Mesenchymal stem cell (in vitro differentiated cells and primary cell): Measurements from ENCODE around the gene TRAM2.

Experiments used
- DNase-seq: peaks from one replicate; pipeline ENCODE4 v3.0.0-alpha.2; 2013
- H2AFZ ChIP-seq: one replicate; pipeline ENCODE4 v1.6.1; 2013; ENCODE audit warnings: low read depth, mild to moderate bottlenecking, control low read depth, inconsistent platforms, low read length, moderate library complexity
- H2AK5ac ChIP-seq: 2 replicates; pipeline ENCODE4 v1.6.1; 2013; ENCODE audit warnings: low read length, moderate library complexity, mild to moderate bottlenecking, inconsistent platforms; ENCODE audit not compliant: severe bottlenecking
- H2BK120ac ChIP-seq: one replicate; pipeline ENCODE4 v1.6.1; 2013; ENCODE audit warnings: low read depth, mild to moderate bottlenecking, inconsistent platforms, low read length, moderate library complexity
- H2BK12ac ChIP-seq, 2 experiments: one replicate each; pipeline ENCODE4 v1.6.1; 2013; ENCODE audit warnings: inconsistent platforms in 2 of 2, low read length in 2 of 2, mild to moderate bottlenecking in 2 of 2, moderate library complexity in 2 of 2, control low read depth in 1 of 2
- H2BK15ac ChIP-seq: one replicate; pipeline ENCODE4 v1.6.1; 2013; ENCODE audit warnings: mild to moderate bottlenecking, low read depth, inconsistent platforms; ENCODE audit not compliant: poor library complexity, severe bottlenecking
- H2BK5ac ChIP-seq: 2 replicates; pipeline ENCODE4 v1.6.1; 2013; ENCODE audit warnings: low read depth, mild to moderate bottlenecking, low read length, control low read depth, inconsistent platforms; ENCODE audit not compliant: poor library complexity, severe bottlenecking
- H3K14ac ChIP-seq, 2 experiments: one replicate each; pipeline ENCODE4 v1.6.1; 2013; ENCODE audit warnings: inconsistent platforms in 2 of 2, low read length in 2 of 2, control low read depth in 1 of 2, mild to moderate bottlenecking in 1 of 2, moderate library complexity in 1 of 2
- H3K18ac ChIP-seq, 2 experiments: one replicate each; pipeline ENCODE4 v1.6.1; 2013; ENCODE audit warnings: inconsistent platforms in 2 of 2, low read length in 2 of 2, control low read depth in 1 of 2, low read depth in 1 of 2, mild to moderate bottlenecking in 1 of 2
- H3K23ac ChIP-seq, 2 experiments: one replicate each; pipeline ENCODE4 v1.6.1; 2013; ENCODE audit warnings: inconsistent platforms in 2 of 2, low read length in 2 of 2, mild to moderate bottlenecking in 2 of 2, moderate library complexity in 2 of 2, control low read depth in 1 of 2
- H3K27ac ChIP-seq: 2 replicates; pipeline ENCODE4 v1.5.1; 2013; ENCODE audit warnings: mild to moderate bottlenecking, moderate library complexity, low read length, control low read depth, inconsistent platforms; ENCODE audit not compliant: poor library complexity, severe bottlenecking
- H3K27me3 ChIP-seq, 2 experiments: 2 replicates each; pipeline versions ENCODE4 v1.6.1 to v1.7.0; 2013; ENCODE audit warnings: low read length in 2 of 2, mild to moderate bottlenecking in 2 of 2, moderate library complexity in 2 of 2, control low read depth in 1 of 2, inconsistent platforms in 1 of 2; ENCODE audit not compliant: control insufficient read depth in 1 of 2, insufficient read depth in 1 of 2
- H3K36me3 ChIP-seq, 2 experiments: 2 replicates each; pipeline versions ENCODE4 v1.6.1 to v1.7.0; 2013; ENCODE audit warnings: low read length in 2 of 2, control low read depth in 1 of 2, inconsistent platforms in 1 of 2, low read depth in 1 of 2, mild to moderate bottlenecking in 1 of 2; ENCODE audit not compliant: insufficient read depth in 2 of 2, control insufficient read depth in 1 of 2
- H3K4ac ChIP-seq, 2 experiments: one replicate each; pipeline ENCODE4 v1.6.1; 2013; ENCODE audit warnings: inconsistent platforms in 2 of 2, low read length in 2 of 2, mild to moderate bottlenecking in 2 of 2, moderate library complexity in 2 of 2, control low read depth in 1 of 2, low read depth in 1 of 2
- H3K4me1 ChIP-seq: 2 replicates; pipeline ENCODE4 v1.6.1; 2013; ENCODE audit warnings: low read depth, low read length, control low read depth; ENCODE audit not compliant: control insufficient read depth, insufficient read depth
- H3K4me2 ChIP-seq: 2 replicates; pipeline ENCODE4 v1.6.1; 2013; ENCODE audit warnings: low read length, mild to moderate bottlenecking, inconsistent platforms; ENCODE audit not compliant: poor library complexity, severe bottlenecking
- H3K4me3 ChIP-seq, 2 experiments: 2 replicates each; pipeline versions ENCODE4 v1.5.1 to v1.7.0; 2013; ENCODE audit warnings: low read length in 2 of 2, mild to moderate bottlenecking in 2 of 2, control low read depth in 1 of 2, low read depth in 1 of 2; ENCODE audit not compliant: insufficient read depth in 1 of 2
- H3K79me1 ChIP-seq: replicated peaks from 2 replicates; pipeline ENCODE4 v1.6.1; 2013; ENCODE audit warnings: mild to moderate bottlenecking, control low read depth, low read length, inconsistent platforms; ENCODE audit not compliant: poor library complexity, severe bottlenecking
- H3K9ac ChIP-seq: 2 replicates; pipeline ENCODE4 v1.7.0; 2013; ENCODE audit warnings: mild to moderate bottlenecking, low read length, moderate library complexity
- H3K9me3 ChIP-seq: 2 replicates; pipeline ENCODE4 v1.7.0; 2013; ENCODE audit warnings: mild to moderate bottlenecking, low read length; ENCODE audit not compliant: control insufficient read depth
- H4K8ac ChIP-seq: one replicate; pipeline ENCODE4 v1.6.1; 2013; ENCODE audit warnings: inconsistent platforms, mild to moderate bottlenecking, low read length, moderate library complexity
- H4K91ac ChIP-seq: one replicate; pipeline ENCODE4 v1.6.1; 2013; ENCODE audit warnings: mild to moderate bottlenecking, low read length, inconsistent platforms
- whole genome bisulfite sequencing: methylation state at CpG from one replicate; pipeline ENCODE4 v1.1.7; 2013; ENCODE audit warnings: mixed read lengths; 5-methylcytosine and 5-hydroxymethylcytosine counted together

The TRAM2 gene

DNA sequence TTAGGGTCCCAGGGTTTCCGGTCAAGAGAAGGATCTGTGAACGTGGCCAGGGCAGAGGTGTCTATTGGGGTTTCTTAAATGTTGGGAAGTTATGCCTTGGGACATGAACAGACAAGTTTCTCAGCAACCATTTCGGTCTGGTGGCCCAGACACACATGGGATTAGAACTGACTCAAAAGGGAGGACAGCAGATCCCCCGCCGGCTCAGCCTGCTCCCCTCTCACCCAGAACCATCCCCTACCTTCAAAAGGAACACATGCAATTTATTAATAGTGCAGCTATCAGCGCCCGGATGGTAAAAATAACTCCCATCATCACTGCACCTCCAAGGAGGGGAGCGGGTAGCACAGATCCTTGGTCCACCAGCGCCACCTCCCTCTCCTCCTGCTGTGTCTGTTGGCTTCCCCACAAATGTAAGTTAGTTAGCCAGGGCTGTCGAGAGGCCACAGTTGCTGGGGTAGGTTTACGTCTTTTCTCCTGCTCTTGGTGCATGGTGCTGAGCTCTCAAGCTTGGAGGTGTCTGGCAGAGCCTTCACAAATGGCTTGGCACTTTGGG, 77.1 kb downstream of the TRAM2 start:
- Histone ChIP-seq H3K9me3 (no peaks in the 10 kb centered on the region), H2BK5ac (peak overlapping the region; percentile 79), H4K91ac (no peak overlapping the region), H3K4ac (no peak overlapping the region), H3K18ac (peak overlapping the region in 1 of 2 experiments; percentile 26), H3K23ac (no peak overlapping the region), H3K4me1 (peaks cover 38% of the 10 kb centered on the region), H2BK120ac (no peak overlapping the region), H2BK12ac (peak overlapping the region in 1 of 2 experiments; percentile 33), H3K4me2 (no peak overlapping the region), H3K79me1 (peaks cover 19% of the 10 kb centered on the region), H3K4me3 (no peak overlapping the region), H2BK15ac (no peak overlapping the region), H2AFZ (no peak overlapping the region), H4K8ac (no peak overlapping the region), H3K27ac (peak overlapping the region; percentile 78), H2AK5ac (peak overlapping the region; percentile 42), H3K36me3 (peaks cover 55 to 91% of the 10 kb centered on the region in 2 experiments), H3K27me3 (no peaks in the 10 kb centered on the region), H3K9ac (peak overlapping the region; percentile 66), H3K14ac (no peak overlapping the region)
- 97% methylated on average over 11 of the region's 11 CpGs for WGBS
- no peak for DNase-seq

GRCh38 chr6:52499026-52499425, 77.8 kb downstream of the TRAM2 start:
- 0% methylated on average over 1 of the region's 1 CpG for WGBS

DNA sequence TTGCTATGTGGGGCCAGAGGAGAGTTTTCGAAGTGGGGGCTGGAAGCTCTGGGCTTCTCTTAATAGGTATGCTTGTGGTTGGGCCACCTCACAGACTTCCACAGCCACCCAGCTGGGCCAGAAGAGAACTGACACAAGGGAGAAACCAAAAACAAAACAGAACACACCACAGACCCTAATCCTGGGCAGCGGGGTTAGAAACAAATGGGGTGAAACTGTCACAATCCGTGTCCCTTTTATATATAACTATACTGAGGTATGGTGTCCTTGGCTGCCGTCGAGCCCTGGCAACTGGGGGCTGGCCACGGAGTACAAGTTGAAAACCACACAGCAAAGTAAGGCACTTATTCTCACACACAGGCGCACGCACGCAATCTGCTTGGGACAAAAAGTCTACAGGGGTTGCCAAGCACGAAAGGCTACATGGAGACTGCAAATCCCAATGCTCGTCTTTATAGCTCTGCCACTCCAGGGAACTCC, 78.3 kb downstream of the TRAM2 start:
- H3K4ac ChIP-seq, result peak overlapping the region in 1 of 2 experiments; percentile 43
- H2BK120ac ChIP-seq, result no peak overlapping the region
- peaks cover 44 to 80% of the 10 kb centered on the region in 2 experiments for H3K36me3 ChIP-seq
- no peak overlapping the region for H3K23ac ChIP-seq
- H3K9ac ChIP-seq, result peak overlapping the region; percentile 66
- no peaks in the 10 kb centered on the region for H3K27me3 ChIP-seq
- no peak overlapping the region for H2BK15ac ChIP-seq
- no peaks in the 10 kb centered on the region for H3K9me3 ChIP-seq
- peak overlapping the region in 1 of 2 experiments; percentile 81 for H2BK12ac ChIP-seq
- no peak overlapping the region for H2AFZ ChIP-seq
- peak overlapping the region; percentile 25 to 71 for H3K18ac ChIP-seq
- H3K14ac ChIP-seq, result peak overlapping the region in 1 of 2 experiments; percentile 75
- H2AK5ac ChIP-seq, result peak overlapping the region; percentile 26
- WGBS, result 93% methylated on average over 11 of the region's 11 CpGs
- DNase-seq, result no peak
- no peak overlapping the region for H3K4me3 ChIP-seq
- H4K8ac ChIP-seq, result no peak overlapping the region
- peak overlapping the region; percentile 33 for H2BK5ac ChIP-seq
- H3K27ac ChIP-seq, result peak overlapping the region; percentile 67
- no peak overlapping the region for H3K4me2 ChIP-seq
- H4K91ac ChIP-seq, result no peak overlapping the region
- H3K79me1 ChIP-seq, result peaks cover 19% of the 10 kb centered on the region
- H3K4me1 ChIP-seq, result peaks cover 26% of the 10 kb centered on the region

More at GRCh38 chr6:52499026-52499425, 77.8 kb downstream of the TRAM2 start:
- Histone ChIP-seq H3K27me3 (no peaks in the 10 kb centered on the region), H2AK5ac (peak overlapping the region; percentile 42), H4K8ac (no peak overlapping the region), H3K14ac (no peak overlapping the region), H4K91ac (no peak overlapping the region), H3K36me3 (peaks cover 48 to 84% of the 10 kb centered on the region in 2 experiments), H3K18ac (peak overlapping the region in 1 of 2 experiments; percentile 25), H3K23ac (no peak overlapping the region), H3K79me1 (peaks cover 19% of the 10 kb centered on the region), H3K27ac (peak overlapping the region; percentile 78), H3K9me3 (no peaks in the 10 kb centered on the region), H3K4me2 (no peak overlapping the region), H3K4ac (peak overlapping the region in 1 of 2 experiments; percentile 43), H3K9ac (peak overlapping the region; percentile 66), H2AFZ (no peak overlapping the region), H3K4me1 (peaks cover 30% of the 10 kb centered on the region), H2BK120ac (no peak overlapping the region), H2BK5ac (no peak overlapping the region), H2BK15ac (no peak overlapping the region), H2BK12ac (no peak overlapping the region), H3K4me3 (no peak overlapping the region)
- DNase-seq, result peak; percentile 78

DNA sequence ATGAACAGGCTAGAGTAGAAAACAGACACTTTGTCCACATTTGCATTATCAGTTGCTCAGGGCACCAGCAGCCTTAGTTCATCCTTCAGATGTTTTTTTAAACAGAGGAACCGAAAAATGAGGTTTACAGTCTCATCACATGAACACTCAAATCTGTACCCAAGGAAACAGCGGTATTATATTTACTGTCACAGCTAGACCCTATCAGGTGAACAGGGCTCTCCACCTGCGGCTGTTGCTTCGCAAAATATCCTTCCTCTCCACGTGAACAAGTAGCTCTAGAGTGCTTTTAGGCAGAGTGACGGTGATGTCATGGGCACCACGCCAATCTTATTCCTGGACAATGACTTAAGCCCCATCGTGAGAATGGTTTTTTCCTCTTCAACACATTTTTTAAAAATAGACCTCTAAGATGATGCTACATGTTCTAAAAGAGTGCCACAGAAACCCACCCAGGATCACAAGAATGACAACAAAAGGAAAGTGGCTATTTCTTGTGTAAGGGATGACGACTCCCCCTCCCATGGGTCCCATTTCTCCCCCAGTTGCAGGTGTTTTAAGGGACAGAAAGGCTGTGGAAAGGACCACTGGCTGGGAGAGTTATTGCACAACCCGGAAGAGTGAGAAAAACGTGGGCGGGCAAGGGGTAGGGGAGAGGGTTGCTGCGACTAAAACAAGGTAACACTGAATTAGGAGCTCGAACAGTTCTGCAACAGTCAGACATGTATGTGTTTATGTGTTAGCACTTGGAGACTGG, 79.0 kb downstream of the TRAM2 start:
- Histone ChIP-seq H4K8ac (peak overlapping the region; percentile 64), H2BK5ac (no peak overlapping the region), H2AFZ (no peak overlapping the region), H3K36me3 (peaks cover 36 to 73% of the 10 kb centered on the region in 2 experiments), H3K79me1 (peaks cover 19% of the 10 kb centered on the region), H2BK12ac (peak overlapping the region; percentile 12 to 19), H3K4me1 (peaks cover 18% of the 10 kb centered on the region), H3K27me3 (no peaks in the 10 kb centered on the region), H3K27ac (no peak overlapping the region), H4K91ac (no peak overlapping the region), H2BK15ac (no peak overlapping the region), H3K4ac (no peak overlapping the region), H3K18ac (no peak overlapping the region), H3K4me3 (no peak overlapping the region), H2AK5ac (peak overlapping the region; percentile 94), H3K9me3 (no peaks in the 10 kb centered on the region), H3K4me2 (no peak overlapping the region), H3K9ac (peak overlapping the region; percentile 66), H2BK120ac (no peak overlapping the region), H3K23ac (no peak overlapping the region), H3K14ac (no peak overlapping the region)
- 82% methylated on average over 14 of the region's 14 CpGs for WGBS
- DNase-seq, result peak; percentile 62
